Fibroblast of lung (primary cell): ENCODE data around the gene ALDH3A2. TPM values are rescaled to one million over a fixed set of nuclear protein-coding genes. Genes with fewer than 3 reads are reported as not detected.

Source experiments
- DNase-seq, 2 donors: peaks; one replicate each; pipeline versions ENCODE4 v3.0.0 to v3.0.0-alpha.2; 2010; ENCODE audit warnings: low read depth in 2 of 2
- H2AFZ ChIP-seq: 2 replicates; pipeline ENCODE4 v1.5.1; 2012; ENCODE audit warnings: low read length, control low read depth, inconsistent platforms
- H3K27ac ChIP-seq: 2 replicates; pipeline ENCODE4 v1.5.1; 2011; ENCODE audit warnings: low read length, control low read depth; ENCODE audit not compliant: insufficient read depth
- H3K27me3 ChIP-seq: 2 replicates; pipeline ENCODE4 v1.5.1; 2011; ENCODE audit warnings: mild to moderate bottlenecking, low read length; ENCODE audit not compliant: control insufficient read depth, insufficient read depth
- H3K36me3 ChIP-seq: 2 replicates; pipeline ENCODE4 v1.5.1; 2011; ENCODE audit warnings: low read length; ENCODE audit not compliant: control insufficient read depth, insufficient read depth
- H3K4me1 ChIP-seq: 2 replicates; pipeline ENCODE4 v1.5.1; 2011; ENCODE audit warnings: low read length; ENCODE audit not compliant: control insufficient read depth, insufficient read depth; ENCODE audit errors: extremely low read depth
- H3K4me2 ChIP-seq: 2 replicates; pipeline ENCODE4 v1.5.1; 2011; ENCODE audit warnings: low read length, control low read depth; ENCODE audit not compliant: insufficient read depth; ENCODE audit errors: extremely low read depth
- H3K4me3 ChIP-seq, 4 experiments: fragments of 200-600 bp in 1 of 4; sonication (generic) in 1 of 4; replicated peaks in 1 of 4; 2 replicates each; pipeline ENCODE4 v1.5.1; 2011 to 2016; ENCODE audit warnings: low read length in 4 of 4, low read depth in 3 of 4, mild to moderate bottlenecking in 3 of 4, control low read depth in 2 of 4, inconsistent platforms in 1 of 4, mixed read lengths in 1 of 4; ENCODE audit not compliant: insufficient read depth in 1 of 4; ENCODE audit errors: control extremely low read depth in 1 of 4
- H3K79me2 ChIP-seq: 2 replicates; pipeline ENCODE4 v1.5.1; 2012; ENCODE audit warnings: mild to moderate bottlenecking, low read length, inconsistent platforms; ENCODE audit not compliant: control insufficient read depth, insufficient read depth
- H3K9ac ChIP-seq: 2 replicates; pipeline ENCODE4 v1.5.1; 2011; ENCODE audit warnings: mild to moderate bottlenecking, low read length, control low read depth; ENCODE audit not compliant: insufficient read depth
- H3K9me3 ChIP-seq: 2 replicates; pipeline ENCODE4 v1.5.1; 2012; ENCODE audit warnings: low read depth, low read length; ENCODE audit not compliant: control insufficient read depth, insufficient read depth
- H4K20me1 ChIP-seq: 2 replicates; pipeline ENCODE4 v1.5.1; 2011; ENCODE audit warnings: low read length; ENCODE audit not compliant: control insufficient read depth, insufficient read depth; ENCODE audit errors: extremely low read depth
- EZH2 ChIP-seq: IDR thresholded peaks from 2 replicates; pipeline ENCODE4 v1.5.1; 2012; ENCODE audit warnings: low read length, control low read depth, mild to moderate bottlenecking; ENCODE audit errors: missing control alignments
- polyA plus RNA-seq, 2 donors: library from polyadenylated mRNA; depleted of rRNA in 1 of 2; stranded (reverse) in 1 of 2; unstranded in 1 of 2; fragments of >200 nt; gene quantifications; 2 replicates each; pipeline ENCODE4 v1.2.1, GENCODE V29; 2011 to 2012; ENCODE audit warnings: missing spikeins in 1 of 2
- total RNA-seq: library from RNA; depleted of rRNA; stranded (reverse); fragments of >200 nt; gene quantifications from 2 replicates; pipeline ENCODE4 v1.2.1, GENCODE V29; 2014
- TF ChIP-seq, protein P1 (sequence below), 2 donors: IDR thresholded peaks in 1 of 2; conservative IDR thresholded peaks in 1 of 2; 1 replicate in 1 of 2; 2 replicates in 1 of 2; pipeline ENCODE4 v1.5.1; 2011 to 2012; ENCODE audit warnings: low read length in 2 of 2, control low read depth in 1 of 2, inconsistent platforms in 1 of 2, low read depth in 1 of 2, mild to moderate bottlenecking in 1 of 2

The ALDH3A2 gene
- total and polyA plus RNA-seq, 2 donors (not counting 1 experiment from before 2014, with no cell fraction given), result 14.6 to 30.2 TPM

DNA sequence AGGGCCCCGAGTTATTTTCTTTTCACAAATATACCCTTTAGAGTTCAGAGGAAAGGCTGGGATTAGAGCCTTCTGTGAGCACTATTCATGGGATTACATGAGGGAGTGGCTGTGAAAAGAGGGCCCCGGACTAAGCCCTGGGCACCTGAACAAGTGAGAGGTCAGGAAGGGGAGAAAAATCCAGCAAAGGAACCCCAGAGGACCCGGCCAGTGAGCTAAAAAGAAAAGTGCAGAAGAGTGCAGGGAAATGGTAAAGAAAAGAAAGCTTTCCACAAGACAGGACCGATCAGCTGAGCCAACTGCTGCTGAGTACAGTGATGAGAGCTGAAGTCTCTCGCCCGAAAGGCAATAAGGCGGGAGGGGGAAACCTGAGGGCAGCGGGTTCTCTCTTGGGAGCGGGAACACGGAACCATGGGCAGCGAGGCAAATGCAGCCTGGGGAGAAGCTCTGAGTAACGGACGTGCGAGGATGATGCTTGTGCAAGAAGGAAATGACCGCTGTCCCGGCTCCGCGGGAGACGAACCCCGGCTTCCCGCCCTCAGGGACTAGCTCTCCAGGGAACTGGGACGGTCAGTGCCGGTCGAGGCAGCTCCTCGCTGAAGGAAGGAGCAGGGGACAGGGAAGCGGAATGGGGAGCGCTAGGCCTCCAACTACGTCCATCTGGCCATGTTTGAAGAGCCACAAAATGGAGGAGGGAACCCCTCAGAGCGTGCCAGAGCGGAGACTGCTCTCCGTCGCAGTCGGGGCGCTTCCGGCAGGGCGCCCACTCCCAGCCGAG, 665 bp upstream of the ALDH3A2 start:
- TF ChIP-seq, protein P1, sequence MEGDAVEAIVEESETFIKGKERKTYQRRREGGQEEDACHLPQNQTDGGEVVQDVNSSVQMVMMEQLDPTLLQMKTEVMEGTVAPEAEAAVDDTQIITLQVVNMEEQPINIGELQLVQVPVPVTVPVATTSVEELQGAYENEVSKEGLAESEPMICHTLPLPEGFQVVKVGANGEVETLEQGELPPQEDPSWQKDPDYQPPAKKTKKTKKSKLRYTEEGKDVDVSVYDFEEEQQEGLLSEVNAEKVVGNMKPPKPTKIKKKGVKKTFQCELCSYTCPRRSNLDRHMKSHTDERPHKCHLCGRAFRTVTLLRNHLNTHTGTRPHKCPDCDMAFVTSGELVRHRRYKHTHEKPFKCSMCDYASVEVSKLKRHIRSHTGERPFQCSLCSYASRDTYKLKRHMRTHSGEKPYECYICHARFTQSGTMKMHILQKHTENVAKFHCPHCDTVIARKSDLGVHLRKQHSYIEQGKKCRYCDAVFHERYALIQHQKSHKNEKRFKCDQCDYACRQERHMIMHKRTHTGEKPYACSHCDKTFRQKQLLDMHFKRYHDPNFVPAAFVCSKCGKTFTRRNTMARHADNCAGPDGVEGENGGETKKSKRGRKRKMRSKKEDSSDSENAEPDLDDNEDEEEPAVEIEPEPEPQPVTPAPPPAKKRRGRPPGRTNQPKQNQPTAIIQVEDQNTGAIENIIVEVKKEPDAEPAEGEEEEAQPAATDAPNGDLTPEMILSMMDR (conservative IDR thresholded peaks at IDR 0.05 in 1 of 2, IDR thresholded peaks at IDR 0.05 in 1 of 2; ENCODE audit: low read depth in 1 of 2, low read length in 2 of 2), result no peak
- TF ChIP-seq EZH2, result no peak
- no peaks in the 10 kb centered on the region for H3K36me3 ChIP-seq
- no peaks in the 10 kb centered on the region for H3K79me2 ChIP-seq

DNA sequence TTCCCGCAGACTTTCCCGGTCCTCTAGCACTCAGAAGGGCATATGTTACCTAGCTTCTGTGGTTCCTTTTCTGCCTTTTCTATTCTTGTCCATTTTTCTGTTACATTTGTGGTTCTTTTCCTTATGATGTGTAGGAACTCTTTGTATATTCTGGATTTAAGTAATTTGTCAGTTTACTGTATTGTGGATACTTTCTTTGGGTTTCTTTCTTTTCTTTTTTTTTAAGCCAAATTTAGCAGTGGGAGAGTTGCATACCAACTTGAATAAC, 657 bp downstream of the ALDH3A2 start:
- Histone ChIP-seq H3K4me1 (peaks cover 12% of the 10 kb centered on the region), H3K4me3 (peak overlapping the region; percentile 77 to 87 (median 78)), H3K9ac (no peak overlapping the region), H3K79me2 (no peaks in the 10 kb centered on the region), H3K27ac (no peak overlapping the region), H3K4me2 (peak overlapping the region; percentile 96), H2AFZ (peak overlapping the region; percentile 90), H4K20me1 (no peaks in the 10 kb centered on the region), H3K9me3 (no peaks in the 10 kb centered on the region), H3K36me3 (no peaks in the 10 kb centered on the region), H3K27me3 (peaks cover 4% of the 10 kb centered on the region)
- DNase-seq, result no peak
- TF ChIP-seq, protein P1 (conservative IDR thresholded peaks at IDR 0.05 in 1 of 2, IDR thresholded peaks at IDR 0.05 in 1 of 2; ENCODE audit: low read depth in 1 of 2, low read length in 2 of 2), result no peak
- no peak for TF ChIP-seq EZH2

More for the DNA sequence above, 665 bp upstream of the ALDH3A2 start:
- Histone ChIP-seq H3K4me1 (peaks cover 12% of the 10 kb centered on the region), H3K4me2 (peak overlapping the region; percentile 96), H4K20me1 (no peaks in the 10 kb centered on the region), H3K9ac (peak overlapping the region; percentile 80), H3K9me3 (no peaks in the 10 kb centered on the region), H3K4me3 (peak overlapping the region; percentile 71 to 79 (median 78)), H3K27me3 (peaks cover 4% of the 10 kb centered on the region), H2AFZ (peak overlapping the region; percentile 98), H3K27ac (peak overlapping the region; percentile 88)
- DNase-seq, result peak; percentile 66 to 68

GRCh38 chr17:19650826-19651225, 2.3 kb downstream of the ALDH3A2 start:
- DNase-seq, result peak; percentile 37 to 49
- no peaks in the 10 kb centered on the region for H3K79me2 ChIP-seq
- no peaks in the 10 kb centered on the region for H3K9me3 ChIP-seq
- H3K4me3 ChIP-seq, result no peak overlapping the region
- peaks cover 12% of the 10 kb centered on the region for H3K4me1 ChIP-seq
- H3K27me3 ChIP-seq, result no peaks in the 10 kb centered on the region
- no peaks in the 10 kb centered on the region for H4K20me1 ChIP-seq
- TF ChIP-seq EZH2, result no peak
- TF ChIP-seq, protein P1 (conservative IDR thresholded peaks at IDR 0.05 in 1 of 2, IDR thresholded peaks at IDR 0.05 in 1 of 2; ENCODE audit: low read depth in 1 of 2, low read length in 2 of 2), result no peak
- H3K27ac ChIP-seq, result no peak overlapping the region
- H2AFZ ChIP-seq, result no peak overlapping the region
- no peaks in the 10 kb centered on the region for H3K36me3 ChIP-seq
- H3K9ac ChIP-seq, result no peak overlapping the region
- H3K4me2 ChIP-seq, result no peak overlapping the region
